ENCODE measurements around the gene SMG5.
"Not testable (repeated sequence)": the region's sequence is repeated elsewhere in the genome, so short reads cannot be mapped to it uniquely, and the experiment has no call there.

Gene SMG5, protein sequence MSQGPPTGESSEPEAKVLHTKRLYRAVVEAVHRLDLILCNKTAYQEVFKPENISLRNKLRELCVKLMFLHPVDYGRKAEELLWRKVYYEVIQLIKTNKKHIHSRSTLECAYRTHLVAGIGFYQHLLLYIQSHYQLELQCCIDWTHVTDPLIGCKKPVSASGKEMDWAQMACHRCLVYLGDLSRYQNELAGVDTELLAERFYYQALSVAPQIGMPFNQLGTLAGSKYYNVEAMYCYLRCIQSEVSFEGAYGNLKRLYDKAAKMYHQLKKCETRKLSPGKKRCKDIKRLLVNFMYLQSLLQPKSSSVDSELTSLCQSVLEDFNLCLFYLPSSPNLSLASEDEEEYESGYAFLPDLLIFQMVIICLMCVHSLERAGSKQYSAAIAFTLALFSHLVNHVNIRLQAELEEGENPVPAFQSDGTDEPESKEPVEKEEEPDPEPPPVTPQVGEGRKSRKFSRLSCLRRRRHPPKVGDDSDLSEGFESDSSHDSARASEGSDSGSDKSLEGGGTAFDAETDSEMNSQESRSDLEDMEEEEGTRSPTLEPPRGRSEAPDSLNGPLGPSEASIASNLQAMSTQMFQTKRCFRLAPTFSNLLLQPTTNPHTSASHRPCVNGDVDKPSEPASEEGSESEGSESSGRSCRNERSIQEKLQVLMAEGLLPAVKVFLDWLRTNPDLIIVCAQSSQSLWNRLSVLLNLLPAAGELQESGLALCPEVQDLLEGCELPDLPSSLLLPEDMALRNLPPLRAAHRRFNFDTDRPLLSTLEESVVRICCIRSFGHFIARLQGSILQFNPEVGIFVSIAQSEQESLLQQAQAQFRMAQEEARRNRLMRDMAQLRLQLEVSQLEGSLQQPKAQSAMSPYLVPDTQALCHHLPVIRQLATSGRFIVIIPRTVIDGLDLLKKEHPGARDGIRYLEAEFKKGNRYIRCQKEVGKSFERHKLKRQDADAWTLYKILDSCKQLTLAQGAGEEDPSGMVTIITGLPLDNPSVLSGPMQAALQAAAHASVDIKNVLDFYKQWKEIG

DNA sequence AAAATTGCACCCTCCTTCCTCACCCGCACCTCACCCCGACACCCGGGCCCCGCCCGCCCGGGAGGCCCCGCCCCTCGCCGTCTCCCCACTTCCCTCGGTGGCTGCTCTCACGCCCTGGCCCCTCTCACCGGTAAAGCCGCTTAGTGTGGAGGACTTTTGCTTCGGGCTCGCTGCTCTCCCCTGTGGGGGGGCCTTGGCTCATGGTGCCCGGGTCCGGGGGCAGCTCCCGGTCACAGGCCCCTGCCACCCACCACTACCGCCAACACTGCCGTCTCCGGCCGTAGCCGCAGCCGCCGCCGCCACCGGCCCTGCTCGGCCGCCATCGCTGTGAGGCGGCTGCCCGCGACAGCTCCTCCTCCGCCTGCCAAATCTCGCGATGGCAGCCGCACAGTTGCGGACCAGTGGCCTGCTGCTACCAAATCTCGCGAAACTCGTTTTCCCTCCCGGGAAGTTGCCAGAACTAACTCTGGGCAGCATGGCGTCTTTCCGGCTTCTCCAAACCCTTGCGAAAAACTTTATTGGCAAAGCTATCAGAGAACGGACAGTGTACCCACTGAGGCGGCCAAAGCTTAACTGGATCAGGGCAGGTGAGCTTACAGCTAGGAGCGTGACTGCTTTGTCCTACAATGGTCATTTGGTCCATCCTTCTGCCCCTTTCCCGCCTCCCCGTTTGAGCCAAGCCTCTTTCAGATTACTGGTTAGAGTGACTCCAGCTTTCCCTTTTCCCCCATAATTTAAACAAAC, at the start of gene SMG5:
Gene SMG5, minus strand, starts transcription at position 347 of the 744 bp plus-strand sequence. Its CDS starts 145 bp downstream, at position 202.
- peak; percentile 93 for DNase-seq

DNA sequence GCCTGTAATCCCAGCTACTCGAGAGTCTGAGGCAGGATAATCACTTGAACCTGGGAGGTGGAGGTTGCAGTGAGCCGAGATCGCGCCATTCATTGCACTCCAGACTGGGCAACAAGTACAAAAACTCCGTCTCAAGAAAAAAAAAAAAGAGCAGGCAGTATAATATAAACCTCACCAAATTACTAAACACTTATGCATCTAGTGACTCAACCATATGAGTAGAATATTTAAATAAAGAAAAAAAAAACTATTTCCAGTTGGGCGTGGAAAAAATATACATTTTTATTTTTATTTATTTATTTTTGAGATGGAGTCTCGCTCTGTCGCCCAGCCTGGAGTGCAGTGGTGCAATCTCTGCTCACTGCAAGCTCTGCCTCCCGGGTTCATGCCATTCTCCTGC, 40.6 kb upstream of the SMG5 start:
- not testable (repeated sequence) for DNase-seq

DNA sequence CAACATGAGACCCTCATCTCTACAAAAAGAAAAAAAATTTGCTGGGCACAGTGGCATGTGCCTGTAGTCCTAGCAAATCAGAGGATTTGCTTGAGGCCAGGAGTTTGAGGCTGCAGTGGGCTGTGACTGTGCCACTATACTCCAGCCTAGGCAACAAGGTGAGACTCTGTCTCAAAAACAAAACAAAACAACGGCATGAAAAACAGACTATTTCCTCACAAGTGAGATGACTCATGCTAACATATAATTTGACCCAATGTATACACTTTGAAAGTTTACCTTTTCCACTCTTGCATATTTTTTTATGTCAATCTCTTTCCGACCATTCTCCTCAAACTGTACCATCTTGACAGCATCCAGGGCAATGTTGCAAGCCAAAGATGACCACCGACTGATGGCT, 37.9 kb upstream of the SMG5 start:
- no peak for DNase-seq

DNA sequence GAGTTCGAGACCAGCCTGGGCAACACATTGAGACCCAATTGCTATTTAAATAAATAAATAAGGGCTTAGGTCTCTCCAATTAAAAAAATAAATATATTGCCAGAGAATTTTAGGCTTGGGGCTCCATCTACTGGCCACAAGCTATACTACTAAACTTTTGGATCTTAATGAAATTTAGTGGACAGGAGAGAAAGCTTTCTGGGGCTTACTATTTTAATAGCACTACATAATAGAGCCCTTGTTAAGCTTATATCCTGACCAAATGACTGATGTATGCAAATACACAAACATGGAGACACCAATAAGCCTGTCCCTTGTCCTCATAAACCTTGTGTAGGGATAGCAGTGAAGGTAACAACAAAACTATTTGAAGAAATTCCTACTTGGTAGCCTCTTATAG, 37.0 kb upstream of the SMG5 start:
- DNase-seq, result no peak

DNA sequence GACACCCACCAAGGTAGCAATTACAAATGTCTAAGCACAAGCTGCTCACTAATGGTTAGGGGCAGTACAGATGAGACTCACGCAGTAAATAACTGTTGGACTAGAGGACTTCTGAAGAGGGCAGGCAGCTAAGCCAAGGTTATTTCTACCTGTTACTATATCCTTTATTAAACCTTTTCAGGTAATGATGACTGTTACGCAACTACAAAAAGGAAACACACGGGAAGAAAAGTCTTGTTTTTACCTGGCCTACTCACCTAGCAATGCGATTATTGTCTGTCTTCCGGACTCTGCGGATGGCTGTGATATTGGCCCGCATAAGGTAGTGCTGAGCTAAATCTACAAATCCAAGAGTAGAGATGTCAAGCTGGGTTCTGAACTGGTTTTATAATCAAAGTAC, 34.3 kb upstream of the SMG5 start:
- no peak for DNase-seq

DNA sequence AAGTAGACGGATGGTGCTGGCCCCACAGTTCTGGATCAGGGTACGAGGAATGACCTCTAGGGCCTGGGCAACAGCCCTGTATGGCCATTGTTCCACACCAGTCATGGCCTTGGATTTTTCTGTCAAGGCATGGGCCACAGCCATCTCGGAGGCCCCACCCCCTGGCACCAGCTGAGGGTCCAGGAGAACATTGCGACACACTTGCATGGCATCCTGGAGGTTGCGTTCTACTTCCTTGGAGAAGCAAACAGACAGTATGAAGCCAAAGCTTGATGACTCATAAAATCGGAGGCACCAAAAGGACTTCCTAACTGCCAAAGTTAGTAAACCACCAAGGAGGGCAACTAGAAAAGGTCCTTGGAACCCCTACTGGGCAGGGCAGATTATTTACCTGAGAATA, 28.3 kb upstream of the SMG5 start:
- no peak for DNase-seq

DNA sequence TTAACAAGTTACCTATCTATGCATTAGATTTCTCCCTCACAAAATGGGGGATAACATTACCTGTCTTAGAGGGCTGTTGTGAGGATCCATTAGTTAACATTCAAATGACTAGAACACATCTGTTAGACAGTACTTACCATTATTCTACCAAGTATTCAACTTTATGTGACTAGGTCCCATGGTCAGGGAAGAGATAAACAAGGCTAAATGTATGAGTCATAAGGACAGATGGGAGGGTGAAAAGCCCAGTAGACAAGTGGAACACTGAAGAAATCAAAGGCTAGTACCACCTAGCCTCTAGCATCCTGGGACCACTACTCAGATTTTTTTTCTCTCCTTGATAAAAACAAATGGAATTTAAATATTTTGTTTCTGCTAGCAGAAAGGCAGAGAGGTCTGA, 25.5 kb upstream of the SMG5 start:
- DNase-seq, result no peak

DNA sequence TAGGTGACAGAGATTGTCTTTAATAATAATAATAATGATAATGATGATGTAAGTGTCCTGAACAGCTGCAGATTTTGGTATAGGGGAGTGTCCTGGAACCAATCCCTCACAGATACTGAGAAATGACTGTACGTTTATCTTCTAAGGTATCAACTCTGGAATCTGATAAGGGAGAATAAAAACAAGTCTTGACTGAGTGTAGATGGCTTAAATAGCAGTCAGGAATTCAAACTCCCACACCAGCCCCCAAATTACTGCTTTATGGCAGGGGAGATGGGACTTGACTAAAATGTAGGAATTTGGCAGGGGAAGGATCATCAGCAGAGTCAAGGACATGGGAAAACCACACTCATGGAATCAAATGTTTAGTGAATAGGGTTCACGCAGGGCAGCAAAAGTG, 22.6 kb upstream of the SMG5 start:
- no peak for DNase-seq

DNA sequence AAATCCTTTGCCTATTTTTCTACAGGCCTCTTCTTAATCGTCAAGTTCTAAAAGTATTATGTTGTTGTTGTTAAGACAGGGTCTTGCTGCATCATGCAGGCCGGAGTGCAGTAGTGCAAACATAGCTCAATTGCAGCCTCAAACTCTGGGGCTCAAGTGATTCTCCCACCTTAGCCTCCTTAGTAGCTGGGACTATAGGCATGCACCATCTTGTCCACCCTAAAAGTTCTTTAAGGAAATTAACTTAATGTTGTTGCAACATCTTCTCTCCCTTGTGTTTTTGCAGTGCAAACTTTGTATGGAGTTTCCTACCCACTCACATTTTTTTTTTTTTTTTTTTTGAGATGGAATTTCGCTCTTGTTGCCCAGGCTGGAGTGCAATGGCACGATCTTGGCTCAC, 20.6 kb upstream of the SMG5 start:
- no peak for DNase-seq

DNA sequence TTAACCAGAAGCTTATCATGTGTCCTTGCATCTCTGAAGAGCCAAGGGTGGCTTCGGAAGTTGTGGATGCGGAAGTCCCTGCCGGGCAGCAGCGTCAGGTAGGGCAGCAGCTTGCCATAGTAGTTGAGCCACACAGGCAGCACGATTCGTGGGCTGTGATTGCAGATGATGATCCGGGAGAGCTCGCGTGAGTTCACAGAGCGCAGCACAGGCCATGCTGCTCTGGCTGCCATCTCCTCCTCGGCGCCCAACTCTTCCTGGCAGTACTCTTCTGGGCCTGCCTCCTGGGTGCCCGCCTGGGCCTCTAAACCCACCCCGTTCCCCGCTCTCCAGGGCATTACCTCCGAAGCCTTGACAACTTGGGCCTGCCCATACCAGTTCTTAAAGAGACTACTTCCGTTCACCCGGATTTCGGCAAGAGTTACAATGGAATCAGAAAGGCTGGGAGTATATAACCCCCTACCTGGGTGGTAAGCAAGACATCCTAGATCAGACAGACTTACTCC, 16.3 kb upstream of the SMG5 start, which contains the start of gene VHLL:
Gene VHLL, minus strand, starts transcription at position 456 of the 506 bp plus-strand sequence. Its CDS starts 118 bp downstream, at position 338.
- no peak for DNase-seq

DNA sequence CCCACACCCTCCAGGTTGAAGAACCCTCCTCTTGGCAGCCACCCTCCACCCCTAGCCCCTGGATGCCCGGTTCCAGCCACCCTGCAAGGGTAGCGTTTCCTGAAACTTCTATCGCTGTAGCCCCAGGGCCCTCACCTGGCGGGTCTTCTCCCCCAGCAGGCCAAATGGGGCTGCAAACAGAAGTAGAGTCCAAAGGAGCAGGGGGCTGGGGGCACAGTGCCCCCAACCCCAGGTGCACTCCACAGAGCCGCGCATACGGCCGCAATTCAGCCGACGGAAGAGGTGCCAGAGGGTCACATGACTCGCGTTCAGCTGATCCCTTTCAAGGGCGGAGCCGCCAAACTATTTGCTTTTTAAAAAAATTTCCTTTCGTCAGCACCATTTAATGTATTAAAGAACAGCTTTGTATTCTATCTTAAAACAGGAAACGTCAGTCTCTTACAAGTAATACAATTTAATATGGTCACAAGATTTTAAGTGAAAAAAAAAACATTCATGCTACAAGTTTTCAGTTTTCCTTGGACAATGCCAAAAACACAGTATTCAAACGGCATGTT, 12.8 kb upstream of the SMG5 start, which contains the start of gene GLMP:
Gene GLMP, minus strand, starts transcription at position 289 of the 557 bp plus-strand sequence. Its CDS starts 34 bp downstream, at position 255.
- peak; percentile 31 for DNase-seq

DNA sequence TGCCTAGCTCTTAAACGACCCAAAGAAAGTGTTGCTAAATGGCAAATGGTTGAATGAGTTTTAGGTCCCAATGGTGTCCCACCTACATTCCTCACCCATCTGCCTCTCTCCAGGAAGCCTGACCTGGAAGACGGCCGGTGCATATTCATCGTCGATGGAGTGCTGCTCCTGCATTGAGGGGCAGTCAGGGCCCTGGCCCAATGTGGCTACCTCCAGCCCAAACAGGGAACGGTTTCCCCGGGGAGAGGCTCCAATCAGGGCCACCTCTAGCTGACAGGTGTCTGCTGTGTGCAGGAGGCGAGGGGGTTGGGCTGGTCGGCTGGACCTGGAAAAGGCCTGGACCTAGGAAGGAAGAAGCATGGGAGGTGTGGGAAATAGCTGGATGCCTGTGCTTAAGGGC, 11.3 kb upstream of the SMG5 start:
- DNase-seq, result no peak

DNA sequence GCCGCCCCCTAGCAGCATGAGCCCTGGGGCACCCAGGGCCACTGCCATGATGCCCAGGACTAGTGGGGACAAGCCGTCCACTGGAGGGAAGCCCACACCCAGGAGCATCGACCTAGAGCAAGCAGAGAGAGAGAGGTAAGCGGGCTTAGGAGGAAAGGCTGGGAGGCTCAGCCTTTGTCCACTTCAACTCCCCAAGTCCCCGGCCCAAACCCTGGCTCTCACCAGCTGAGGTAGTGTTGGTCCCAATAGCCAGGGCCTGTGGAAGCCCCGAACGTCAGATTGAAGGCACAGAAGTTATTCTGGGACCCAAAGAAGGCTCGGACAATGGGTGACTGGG, 10.4 kb upstream of the SMG5 start:
- DNase-seq, result no peak

DNA sequence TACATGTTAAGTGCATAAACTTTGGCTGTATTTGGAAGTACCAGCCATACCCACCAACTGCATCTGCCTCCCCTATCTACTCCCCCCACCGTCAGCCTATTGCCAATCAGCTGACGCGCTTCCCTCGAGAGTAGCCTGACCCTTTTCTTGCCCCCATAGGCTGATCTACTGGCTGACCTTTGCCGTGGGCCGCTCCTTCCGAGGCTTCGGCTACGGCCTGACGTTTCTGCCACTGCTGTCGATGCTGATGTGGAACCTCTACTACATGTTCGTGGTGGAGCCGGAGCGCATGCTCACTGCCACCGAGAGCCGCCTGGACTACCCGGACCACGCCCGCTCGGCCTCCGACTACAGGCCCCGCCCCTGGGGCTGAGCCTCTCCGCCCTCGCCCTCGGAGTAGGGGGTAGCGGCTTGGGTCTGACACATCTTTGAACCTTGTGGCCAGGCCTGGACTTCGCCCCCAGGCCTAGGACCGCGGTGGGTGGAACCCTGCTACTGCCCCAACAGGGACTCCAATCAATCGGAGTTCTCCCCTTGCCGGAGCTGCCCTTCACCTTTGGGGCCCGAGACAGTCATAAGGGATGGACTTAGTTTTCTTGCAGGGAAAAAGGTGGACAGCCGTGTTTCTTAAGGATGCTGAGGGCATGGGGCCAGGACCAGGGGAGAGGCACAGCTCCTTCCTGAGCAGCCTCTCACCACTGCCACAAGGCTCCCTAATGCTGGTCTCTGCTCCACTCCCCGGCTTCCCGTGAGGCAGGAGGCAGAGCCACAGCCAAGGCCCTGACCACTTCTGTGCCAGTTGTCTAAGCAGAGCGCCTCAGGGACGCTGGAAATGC, 8.8 kb upstream of the SMG5 start:
- no peak for DNase-seq

DNA sequence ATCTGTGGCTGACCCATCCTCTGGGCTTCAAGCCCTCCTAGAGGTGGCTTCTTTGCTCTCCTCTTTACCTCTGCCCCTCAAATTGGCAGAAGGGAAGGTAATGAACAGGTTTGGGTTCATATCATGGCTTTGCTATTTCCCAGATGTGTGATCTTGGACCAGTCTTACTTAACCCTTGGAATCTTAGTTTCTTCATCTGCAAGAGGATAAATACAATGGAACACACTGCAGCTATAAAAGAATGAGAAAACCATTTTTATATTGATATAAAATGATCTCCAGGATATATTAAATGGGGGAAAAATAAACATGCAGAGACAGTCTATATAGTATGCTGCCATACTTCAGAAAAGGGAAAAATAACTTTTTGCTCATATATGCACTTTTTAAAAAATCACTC, 7.2 kb upstream of the SMG5 start:
- no peak for DNase-seq

DNA sequence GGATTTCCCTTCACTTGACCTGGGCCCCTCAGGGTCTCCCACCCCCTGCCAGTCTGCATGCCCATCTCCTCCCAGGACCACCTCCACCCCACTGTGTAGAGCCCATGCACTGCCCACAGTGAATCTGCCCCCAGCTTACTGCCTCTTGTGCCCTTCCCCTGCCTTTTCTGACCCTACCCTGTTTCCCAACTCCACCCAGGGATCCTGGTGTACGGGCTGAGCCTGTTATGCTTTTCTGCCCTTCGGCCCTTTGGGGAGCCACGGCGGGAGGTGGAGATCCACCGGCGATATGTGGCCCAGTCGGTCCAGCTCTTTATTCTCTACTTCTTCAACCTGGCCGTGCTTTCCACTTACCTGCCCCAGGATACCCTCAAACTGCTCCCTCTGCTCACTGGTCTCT, 3.4 kb upstream of the SMG5 start:
- DNase-seq, result no peak

DNA sequence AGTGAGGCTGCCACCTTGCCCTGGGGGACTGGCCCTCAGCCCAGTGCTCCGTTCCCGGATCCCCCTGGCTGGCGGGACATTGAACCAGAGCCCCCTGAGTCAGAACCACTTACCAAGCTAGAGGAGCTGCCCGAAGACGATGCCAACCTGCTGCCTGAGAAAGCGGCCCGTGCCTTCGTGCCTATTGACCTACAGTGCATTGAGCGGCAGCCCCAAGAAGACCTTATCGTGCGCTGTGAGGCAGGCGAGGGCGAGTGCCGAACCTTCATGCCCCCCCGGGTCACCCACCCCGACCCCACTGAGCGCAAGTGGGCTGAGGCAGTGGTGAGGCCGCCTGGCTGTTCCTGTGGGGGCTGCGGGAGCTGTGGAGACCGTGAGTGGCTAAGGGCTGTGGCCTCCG, 2.8 kb upstream of the SMG5 start:
- DNase-seq, result no peak

DNA sequence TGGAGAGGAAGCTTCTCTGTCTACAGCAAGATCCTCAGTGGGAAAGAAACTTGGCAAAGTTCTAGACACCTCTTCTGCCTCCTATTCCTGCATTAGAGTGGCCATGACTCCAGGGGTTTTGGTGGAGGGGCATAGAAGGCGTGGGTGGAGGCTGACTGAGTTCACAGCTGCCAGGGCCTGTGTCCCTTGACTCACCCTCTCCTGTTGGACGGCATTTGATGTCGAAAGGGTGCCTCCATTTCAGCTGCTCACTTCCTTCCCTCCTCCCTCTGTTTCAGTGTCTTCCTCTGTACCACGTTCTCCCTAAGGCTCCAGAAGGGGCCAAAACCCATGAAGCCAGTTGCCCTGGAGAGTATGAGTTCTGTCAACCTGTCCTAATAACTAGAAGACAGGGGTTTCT, 2.1 kb upstream of the SMG5 start:
- no peak for DNase-seq

DNA sequence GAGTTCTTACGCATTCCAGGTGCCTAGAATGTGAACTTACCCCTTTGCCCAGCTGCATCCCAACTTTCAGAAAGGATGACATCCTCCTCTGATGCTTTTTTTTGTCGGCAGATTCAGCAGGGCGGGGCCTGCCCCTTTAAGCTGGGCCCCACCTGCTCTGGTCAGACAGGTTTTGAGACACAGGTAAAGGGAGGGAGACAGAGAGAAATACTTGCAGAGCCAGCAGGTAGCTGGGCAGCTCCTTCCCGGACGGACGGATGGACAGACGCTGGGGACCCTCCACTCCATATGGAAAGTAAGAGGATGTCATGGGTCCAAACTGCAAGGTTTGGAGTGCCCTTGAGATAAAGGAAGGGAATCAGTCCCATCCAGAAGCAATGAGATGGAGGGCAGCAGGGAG, 1.5 kb upstream of the SMG5 start, which contains the start of gene TMEM79:
Gene TMEM79, plus strand, starts transcription at position 214 of the 400 bp plus-strand sequence. CDS start 902 bp downstream, outside the sequence.
- no peak for DNase-seq

DNA sequence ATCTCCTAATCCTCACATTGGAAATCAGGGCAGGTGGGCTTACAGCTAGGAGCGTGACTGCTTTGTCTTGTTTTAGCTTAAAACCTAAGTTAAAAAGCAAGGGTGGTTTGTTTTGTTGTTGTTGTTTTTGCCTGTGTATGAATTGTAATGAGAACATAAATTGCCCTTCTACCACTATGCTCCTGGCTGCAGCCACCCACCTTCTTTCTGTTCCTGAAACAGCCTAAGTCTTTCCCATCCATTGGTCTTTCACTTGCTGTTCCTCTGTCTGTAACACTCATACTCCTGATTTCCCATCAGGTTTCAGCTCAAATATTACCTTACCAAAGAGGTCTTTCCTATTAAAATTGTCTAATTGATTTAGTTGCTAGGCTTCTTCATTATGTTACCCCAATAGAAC, 896 bp upstream of the SMG5 start:
- no peak for DNase-seq
